Left ventricle myocardium inferior (tissue), 1 donor: Measurements from ENCODE around the gene ZNF555. TPM values are rescaled to one million over a fixed set of nuclear protein-coding genes. Genes with fewer than 3 reads are reported as not detected.

Source experiments
- DNase-seq: peaks from one replicate; pipeline ENCODE4 v3.0.0-alpha.2; 2020
- H3K27ac ChIP-seq: fragments of 200-600 bp; replicated peaks from 2 replicates; pipeline ENCODE4 v1.8.0; 2021
- H3K27me3 ChIP-seq: fragments of 200-600 bp; 2 replicates; pipeline ENCODE4 v1.8.0; 2021; ENCODE audit warnings: low read depth
- H3K36me3 ChIP-seq: fragments of 200-600 bp; 2 replicates; pipeline ENCODE4 v1.8.0; 2021
- H3K4me1 ChIP-seq: fragments of 200-600 bp; 2 replicates; pipeline ENCODE4 v1.8.0; 2021
- H3K4me3 ChIP-seq: fragments of 200-600 bp; 2 replicates; pipeline ENCODE4 v1.8.0; 2021; ENCODE audit warnings: mild to moderate bottlenecking, moderate library complexity
- H3K9me3 ChIP-seq: fragments of 200-600 bp; replicated peaks from 2 replicates; pipeline ENCODE4 v1.8.0; 2021
- intact Hi-C: fragments of 100-400 bp; cut with micrococcal nuclease; formaldehyde crosslinking; loops from one replicate; pipeline ENCODE4 v1.11.0; 2022
- total RNA-seq: library from RNA; stranded (reverse); fragmentation: NEBNext Ultra II Directional; extraction: Animal tissue kit (Norgen Biotek cat#: 25700); gene quantifications from one replicate; pipeline ENCODE4 v1.2.1, GENCODE V29; 2021
- TF ChIP-seq, protein P1 (sequence below): fragments of 200-600 bp; IDR thresholded peaks from 2 replicates; pipeline ENCODE4 v1.8.0; 2021; ENCODE audit warnings: antibody characterized with exemption, mild to moderate bottlenecking, borderline replicate concordance
- donor health status: DM: no; HTN: yes; CAD: no; lungs with severe emphysema.

ZNF555 gene
- total RNA-seq, 1 donor from 2014 or later, result 8.9 TPM

- no peak for DNase-seq
- H3K36me3 ChIP-seq, result peaks cover 4% of the 10 kb centered on the region
- no peaks in the 10 kb centered on the region for H3K4me1 ChIP-seq
Observed at GRCh38 chr19:2863816-2864215, 22.5 kb downstream of the ZNF555 start.

GRCh38 chr19:2865334-2866100 is 24.2 kb downstream of the ZNF555 start:
- TF ChIP-seq, protein P1, sequence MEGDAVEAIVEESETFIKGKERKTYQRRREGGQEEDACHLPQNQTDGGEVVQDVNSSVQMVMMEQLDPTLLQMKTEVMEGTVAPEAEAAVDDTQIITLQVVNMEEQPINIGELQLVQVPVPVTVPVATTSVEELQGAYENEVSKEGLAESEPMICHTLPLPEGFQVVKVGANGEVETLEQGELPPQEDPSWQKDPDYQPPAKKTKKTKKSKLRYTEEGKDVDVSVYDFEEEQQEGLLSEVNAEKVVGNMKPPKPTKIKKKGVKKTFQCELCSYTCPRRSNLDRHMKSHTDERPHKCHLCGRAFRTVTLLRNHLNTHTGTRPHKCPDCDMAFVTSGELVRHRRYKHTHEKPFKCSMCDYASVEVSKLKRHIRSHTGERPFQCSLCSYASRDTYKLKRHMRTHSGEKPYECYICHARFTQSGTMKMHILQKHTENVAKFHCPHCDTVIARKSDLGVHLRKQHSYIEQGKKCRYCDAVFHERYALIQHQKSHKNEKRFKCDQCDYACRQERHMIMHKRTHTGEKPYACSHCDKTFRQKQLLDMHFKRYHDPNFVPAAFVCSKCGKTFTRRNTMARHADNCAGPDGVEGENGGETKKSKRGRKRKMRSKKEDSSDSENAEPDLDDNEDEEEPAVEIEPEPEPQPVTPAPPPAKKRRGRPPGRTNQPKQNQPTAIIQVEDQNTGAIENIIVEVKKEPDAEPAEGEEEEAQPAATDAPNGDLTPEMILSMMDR, result no peak
- H3K4me1 ChIP-seq, result no peaks in the 10 kb centered on the region
- H3K9me3 ChIP-seq, result peaks cover 5% of the 10 kb centered on the region
- H3K4me3 ChIP-seq, result no peak overlapping the region
- H3K36me3 ChIP-seq, result no peaks in the 10 kb centered on the region
- intact Hi-C loops, result no loop called here
- no peaks in the 10 kb centered on the region for H3K27me3 ChIP-seq
- no peak for DNase-seq
- no peak overlapping the region for H3K27ac ChIP-seq

More at GRCh38 chr19:2863816-2864215, 22.5 kb downstream of the ZNF555 start:
- Histone ChIP-seq H3K27ac (no peak overlapping the region), H3K27me3 (no peaks in the 10 kb centered on the region), H3K9me3 (peaks cover 22% of the 10 kb centered on the region), H3K4me3 (no peak overlapping the region)
- intact Hi-C loops, result no loop called here
- TF ChIP-seq, protein P1, result no peak

DNA sequence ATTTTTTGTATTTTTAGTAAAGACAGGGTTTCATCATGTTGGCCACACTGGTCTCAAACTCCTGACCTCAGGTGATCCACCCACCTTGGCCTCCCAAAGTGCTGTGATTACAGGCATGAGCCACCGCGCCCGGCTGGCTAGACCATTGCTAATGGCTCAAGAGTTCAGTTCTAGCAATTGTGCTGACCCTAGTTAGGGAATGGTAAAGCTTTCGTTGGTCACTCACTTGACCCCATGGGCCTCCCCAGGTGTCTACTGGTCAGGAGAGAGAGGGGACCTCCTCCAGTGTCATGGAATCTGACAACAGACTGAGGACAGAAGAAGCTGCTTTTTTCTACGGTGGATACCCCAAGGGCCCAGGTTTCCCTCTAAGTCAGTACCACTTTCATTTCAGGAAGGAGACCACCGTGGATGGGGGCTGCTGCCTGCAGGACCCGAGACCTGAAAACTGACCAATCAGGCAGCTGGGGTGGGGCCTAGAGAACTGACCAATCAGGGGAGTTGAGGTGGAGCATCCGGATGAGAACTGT is 25.3 kb downstream of the ZNF555 start:
- H3K27me3 ChIP-seq, result no peaks in the 10 kb centered on the region
- no peak for DNase-seq
- intact Hi-C loops, result no loop called here
- H3K9me3 ChIP-seq, result no peaks in the 10 kb centered on the region
- H3K36me3 ChIP-seq, result no peaks in the 10 kb centered on the region
- TF ChIP-seq, protein P1, result no peak
- H3K4me3 ChIP-seq, result no peak overlapping the region
- H3K4me1 ChIP-seq, result no peaks in the 10 kb centered on the region
- H3K27ac ChIP-seq, result no peak overlapping the region

DNA sequence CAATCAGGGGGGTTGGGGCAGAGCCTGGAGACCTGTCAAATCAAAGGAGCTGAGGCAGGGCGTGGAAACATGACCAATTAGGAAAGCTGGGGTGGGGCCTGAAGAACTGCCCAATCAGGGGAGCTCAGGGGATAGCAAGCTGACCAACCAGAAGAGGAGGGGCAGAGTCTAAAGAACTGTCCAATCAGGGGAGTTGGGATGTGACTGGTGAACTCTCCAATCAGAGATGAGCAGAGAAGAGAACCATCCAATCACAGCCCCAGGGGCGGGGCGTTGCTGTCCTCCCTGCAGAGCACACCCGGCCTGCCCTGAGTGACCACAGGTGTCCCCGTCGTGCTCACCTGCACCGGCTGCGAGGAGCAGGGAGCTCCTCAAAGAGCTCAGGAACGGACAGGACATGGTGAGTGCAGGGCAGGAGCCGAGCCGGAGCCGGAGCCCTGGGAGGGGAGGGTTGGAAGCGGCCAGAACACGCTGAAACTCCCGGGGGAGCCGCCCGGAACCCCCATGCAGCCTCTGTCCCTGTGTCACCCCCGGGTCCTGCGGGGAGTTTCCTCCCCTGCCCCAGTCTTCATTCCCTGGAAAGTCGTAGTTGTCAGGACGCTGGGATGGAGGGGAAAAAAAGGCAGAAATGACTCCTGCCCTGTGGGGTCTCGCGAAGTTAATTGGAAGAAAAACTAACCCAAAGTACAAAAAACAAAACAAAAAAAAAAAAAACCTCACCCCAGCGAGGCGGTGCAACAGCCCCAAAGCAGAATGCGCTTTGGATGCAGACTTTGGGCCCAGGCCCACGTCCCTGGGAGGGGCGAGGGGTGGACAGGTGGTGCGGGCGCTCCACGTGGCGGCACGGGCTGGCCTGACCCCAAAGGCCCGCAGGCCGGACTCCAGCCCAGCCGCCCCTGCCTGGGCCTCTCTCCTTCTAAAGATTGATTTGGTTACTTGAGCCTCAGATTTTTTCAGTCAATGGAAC is 26.0 kb downstream of the ZNF555 start, which contains the start of gene ZNF556:
Gene ZNF556 (plus strand): TSS at position 311 of the 967 bp plus-strand sequence. CDS start 87 bp downstream, at position 398.
- no peaks in the 10 kb centered on the region for H3K36me3 ChIP-seq
- no peaks in the 10 kb centered on the region for H3K4me1 ChIP-seq
- H3K27me3 ChIP-seq, result no peaks in the 10 kb centered on the region
- no peak within 1 kb of the TSS for H3K27ac ChIP-seq
- intact Hi-C loops, result no loop called here
- TF ChIP-seq, protein P1, result no peak
- DNase-seq, result no peak
- no peaks in the 10 kb centered on the region for H3K9me3 ChIP-seq
- H3K4me3 ChIP-seq, result no peak within 1 kb of the TSS

DNA sequence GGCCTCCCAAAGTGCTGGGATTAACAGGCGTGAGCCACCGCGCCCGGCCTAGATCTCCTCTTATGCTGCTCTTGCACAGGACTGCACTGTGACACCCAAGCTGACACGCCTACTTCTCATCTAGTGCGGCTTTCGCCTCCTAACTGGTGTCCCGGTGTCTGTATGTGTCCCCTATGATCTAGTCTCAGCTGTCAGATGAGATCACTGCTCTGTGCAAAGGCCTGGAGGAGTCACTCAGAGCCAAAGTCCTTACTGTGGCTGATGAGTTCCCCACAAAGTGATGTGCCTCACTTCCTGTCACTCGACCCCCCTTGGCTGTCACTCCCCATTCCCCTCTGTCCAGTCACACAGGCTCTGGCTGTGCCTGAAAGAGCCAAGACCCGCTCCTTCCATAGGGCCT is 28.3 kb downstream of the ZNF555 start:
- Histone ChIP-seq H3K27me3 (no peaks in the 10 kb centered on the region), H3K9me3 (no peaks in the 10 kb centered on the region), H3K4me3 (no peak overlapping the region), H3K4me1 (no peaks in the 10 kb centered on the region), H3K36me3 (no peaks in the 10 kb centered on the region), H3K27ac (no peak overlapping the region)
- TF ChIP-seq, protein P1, result no peak
- intact Hi-C loops, result loop anchor here (10.0 kb wide), 1 partner anchor 225 kb away; no protein-coding TSS in a partner anchor
- DNase-seq, result no peak
